ENCODE measurements around the gene FSTL3.
"Not testable (repeated sequence)": the region's sequence is repeated elsewhere in the genome, so short reads cannot be mapped to it uniquely, and the experiment has no call there.

FSTL3 gene

DNA sequence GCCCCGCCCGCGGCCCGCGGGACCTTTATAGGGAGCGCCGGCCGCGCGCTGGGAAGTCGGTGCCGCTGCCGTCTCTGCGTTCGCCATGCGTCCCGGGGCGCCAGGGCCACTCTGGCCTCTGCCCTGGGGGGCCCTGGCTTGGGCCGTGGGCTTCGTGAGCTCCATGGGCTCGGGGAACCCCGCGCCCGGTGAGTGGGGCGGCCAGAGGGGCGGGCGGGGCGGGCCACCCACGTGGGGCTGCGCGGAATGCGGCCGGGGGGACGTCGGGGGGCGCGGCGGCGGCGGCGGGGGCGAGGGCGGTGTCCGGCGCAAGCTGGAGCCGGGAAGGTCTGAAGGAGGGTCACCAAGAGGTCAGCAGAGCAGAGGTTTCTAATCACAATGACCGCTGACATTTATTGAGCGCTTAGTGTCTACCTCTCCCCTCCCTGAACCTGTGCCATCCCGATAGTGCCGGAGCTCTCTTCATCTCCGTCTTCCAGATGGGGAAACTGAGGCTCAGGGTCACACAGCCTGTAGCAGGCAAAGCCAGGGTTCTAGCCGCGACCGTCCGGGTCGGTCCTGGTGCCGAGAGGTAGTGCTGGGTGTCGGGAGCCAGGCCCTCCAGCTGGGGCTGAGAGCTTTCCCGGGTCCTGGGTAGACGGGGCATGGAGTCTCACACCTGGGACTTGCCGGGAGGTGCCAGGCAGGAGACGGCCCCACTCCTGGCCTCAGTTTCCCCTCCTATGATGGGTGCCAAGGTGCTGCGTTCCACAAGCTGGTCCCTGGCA is at the start of gene FSTL3:
TSS of gene FSTL3 (plus strand) at position 54 of the 767 bp plus-strand sequence. CDS start at position 86, 32 bp downstream.
- DNase-seq (ENCODE audit: low read depth, low spot score): no peak

GRCh38 chr19:626566-626965 is 49.6 kb upstream of the FSTL3 start:
- DNase-seq (ENCODE audit: low read depth, low spot score): not testable (repeated sequence)

DNA sequence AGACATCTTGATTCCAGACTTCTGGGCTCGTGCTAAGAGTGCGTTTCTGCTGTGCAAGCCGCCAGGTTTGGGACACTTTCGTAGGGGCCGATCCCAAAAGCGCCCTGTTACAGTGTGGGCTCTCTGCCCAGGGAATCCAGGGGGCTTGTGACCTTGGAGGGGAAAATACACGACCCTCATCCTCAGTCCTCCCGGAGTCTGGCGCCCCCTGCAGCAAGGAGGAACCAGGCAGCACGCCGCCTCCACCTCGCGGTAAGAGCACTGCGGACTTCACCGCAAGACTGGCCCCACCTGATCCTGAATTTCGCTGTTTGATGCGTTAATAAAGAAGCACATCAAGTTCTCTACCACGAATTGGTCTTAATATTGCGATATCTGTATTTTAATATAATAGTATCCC is 48.0 kb upstream of the FSTL3 start:
- no peak for DNase-seq (ENCODE audit: low read depth, low spot score)

DNA sequence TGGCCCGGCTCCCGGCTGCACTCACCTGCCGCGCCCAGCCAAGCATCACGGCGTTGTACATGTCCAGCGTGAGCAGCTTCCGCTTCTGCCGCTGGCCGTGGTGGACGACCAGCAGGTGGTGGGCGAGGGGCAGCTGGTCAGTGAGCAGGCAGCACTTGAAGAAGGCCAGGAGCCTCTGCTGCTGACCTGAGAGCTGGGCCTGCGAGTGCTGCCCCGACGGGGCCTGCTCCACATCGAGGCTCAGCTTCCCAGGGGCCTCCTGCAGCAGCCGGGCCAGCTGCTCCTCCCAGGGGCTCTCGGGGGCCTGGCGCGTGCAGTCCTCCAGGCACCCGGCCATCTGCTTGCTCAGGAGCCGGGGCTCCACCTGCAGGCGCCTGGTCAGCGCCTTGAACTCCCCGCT is 46.7 kb upstream of the FSTL3 start:
- not testable (repeated sequence) for DNase-seq (ENCODE audit: low read depth, low spot score)

DNA sequence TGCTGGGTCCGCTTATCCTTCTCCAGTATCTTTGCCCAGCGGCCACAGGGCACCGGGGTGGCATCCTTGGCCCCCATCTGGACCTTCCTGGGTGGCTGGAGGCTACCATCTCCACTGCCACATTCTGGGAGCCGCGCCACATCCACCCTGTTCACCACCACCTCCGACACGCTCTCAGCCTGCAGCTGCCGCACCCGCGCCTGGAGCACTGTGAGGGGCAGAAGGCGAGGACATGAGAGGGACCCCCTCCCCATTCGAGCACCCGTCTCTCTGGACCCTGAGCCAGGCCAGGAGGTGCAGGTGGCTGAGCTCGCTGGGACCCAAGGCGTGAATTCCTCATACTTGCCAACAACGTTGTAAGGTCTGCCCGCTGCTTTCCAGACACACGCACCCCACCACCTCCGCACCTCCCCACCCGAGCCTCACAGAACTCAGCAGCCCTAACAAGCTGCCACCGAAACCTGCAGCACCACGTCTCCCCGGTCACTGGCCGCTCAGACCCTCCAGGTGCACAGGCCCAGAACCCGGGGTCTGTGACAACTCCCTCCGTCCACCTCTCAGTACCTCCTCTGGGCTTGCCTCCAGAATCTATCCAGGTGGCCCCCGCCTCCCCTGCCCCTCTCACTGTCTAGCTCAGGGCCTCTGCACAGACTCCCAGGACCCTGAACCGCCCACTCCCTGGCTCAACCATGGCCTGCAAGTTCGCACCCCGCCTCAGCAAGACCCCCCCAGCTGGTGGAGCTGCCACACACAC is 46.1 kb upstream of the FSTL3 start:
- DNase-seq (ENCODE audit: low read depth, low spot score): no peak

- DNase-seq (ENCODE audit: low read depth, low spot score): no peak
Measured at GRCh38 chr19:632579-633067, 43.6 kb upstream of the FSTL3 start.

- peak; percentile 93 for DNase-seq (ENCODE audit: low read depth, low spot score)
Measured at GRCh38 chr19:633068-633785, 43.0 kb upstream of the FSTL3 start, which contains the start of gene POLRMT. TSS of gene POLRMT (minus strand) at chr19:633537. CDS start at chr19:633512, 25 bp downstream.

DNA sequence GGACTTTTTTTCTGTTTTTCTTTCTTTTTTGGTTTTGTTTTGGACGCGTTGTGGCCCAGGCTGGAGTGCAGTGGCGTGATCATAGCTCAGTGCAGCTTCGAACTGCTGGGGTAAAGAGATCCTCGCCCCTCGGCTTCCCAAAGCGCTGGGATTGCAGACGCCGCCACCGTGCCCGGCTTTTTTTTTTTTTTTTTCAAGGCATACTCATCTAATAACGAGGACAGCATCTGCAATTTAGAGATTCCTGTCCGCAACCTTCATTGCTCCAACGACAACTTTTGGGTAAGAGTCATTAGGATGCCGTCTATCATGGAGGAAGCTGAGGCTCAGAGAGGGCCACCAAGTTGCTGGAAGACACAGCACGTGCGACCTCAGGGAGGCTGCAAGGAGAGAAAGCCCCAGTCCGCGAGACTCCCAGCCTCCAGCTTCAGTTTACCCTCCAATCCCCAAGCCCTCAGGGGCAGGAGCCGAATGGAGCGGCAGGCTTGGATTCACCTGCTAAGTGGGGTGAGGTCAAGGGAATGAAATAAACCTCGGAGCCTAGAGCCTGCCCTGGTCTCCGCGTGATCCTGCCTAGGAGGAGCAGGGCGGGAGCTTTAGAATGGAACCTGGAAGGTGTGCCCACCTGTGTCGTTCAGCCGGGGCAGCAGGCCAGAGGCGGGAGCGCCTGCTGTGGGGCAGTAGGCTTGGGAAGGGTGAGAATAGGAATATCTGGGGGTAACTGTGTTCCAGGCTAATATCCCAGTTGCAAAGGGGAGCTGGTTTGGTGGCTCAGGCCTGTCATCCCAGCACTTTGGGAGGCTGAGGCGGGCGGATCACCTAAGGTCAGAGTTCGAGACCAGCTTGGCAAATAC is 42.2 kb upstream of the FSTL3 start:
- no peak for DNase-seq (ENCODE audit: low read depth, low spot score)

DNA sequence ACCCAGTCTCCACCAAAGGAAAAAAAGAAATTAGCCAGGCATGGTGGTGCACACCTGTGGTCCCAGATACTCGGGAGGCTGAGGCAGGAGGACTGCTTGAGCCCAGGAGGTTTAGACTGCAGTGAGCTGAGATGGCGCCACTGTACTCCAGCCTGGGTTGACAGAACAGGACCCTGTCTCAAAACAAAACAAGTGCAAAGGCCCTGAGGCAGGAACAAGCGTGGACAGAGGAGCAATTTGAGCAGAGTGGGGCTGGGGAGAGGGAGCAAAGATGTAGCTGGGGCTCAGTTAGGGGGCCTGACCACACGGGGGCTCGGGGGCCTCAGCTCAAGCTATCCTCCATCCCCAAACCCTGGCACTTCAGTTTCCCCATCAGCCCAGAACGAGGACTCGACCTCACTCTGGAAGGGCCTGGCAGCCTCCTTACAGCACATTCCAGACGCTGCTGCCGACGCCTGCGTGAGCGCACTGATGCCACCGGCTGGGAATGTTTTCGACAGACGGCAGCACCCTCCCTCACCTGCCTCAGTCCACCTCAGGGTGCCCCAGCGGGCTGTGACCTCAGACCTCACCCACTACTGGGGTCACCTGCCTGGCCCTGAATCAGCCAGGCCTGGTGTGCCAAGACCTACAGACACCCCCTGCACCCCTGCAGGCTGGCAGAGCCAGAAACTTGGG is 41.1 kb upstream of the FSTL3 start:
- DNase-seq (ENCODE audit: low read depth, low spot score): no peak

DNA sequence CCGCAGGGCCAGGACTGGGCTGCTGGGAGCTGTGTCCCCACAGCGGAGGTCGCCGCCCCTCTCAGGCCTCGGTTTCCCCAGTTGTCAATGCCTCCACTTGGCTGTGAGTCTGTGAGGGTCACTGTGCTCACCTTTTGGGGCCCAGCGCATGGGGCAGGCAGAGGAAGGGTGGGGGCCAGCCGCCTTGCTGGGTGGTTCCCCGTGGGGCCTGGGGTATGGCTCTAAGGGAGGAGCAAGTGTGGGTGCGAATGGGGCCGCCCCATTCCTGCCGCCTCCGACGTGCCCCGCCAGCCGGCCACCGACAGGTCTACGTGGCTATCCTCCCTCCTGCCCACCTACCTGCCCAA is 37.3 kb upstream of the FSTL3 start:
- no peak for DNase-seq (ENCODE audit: low read depth, low spot score)

DNA sequence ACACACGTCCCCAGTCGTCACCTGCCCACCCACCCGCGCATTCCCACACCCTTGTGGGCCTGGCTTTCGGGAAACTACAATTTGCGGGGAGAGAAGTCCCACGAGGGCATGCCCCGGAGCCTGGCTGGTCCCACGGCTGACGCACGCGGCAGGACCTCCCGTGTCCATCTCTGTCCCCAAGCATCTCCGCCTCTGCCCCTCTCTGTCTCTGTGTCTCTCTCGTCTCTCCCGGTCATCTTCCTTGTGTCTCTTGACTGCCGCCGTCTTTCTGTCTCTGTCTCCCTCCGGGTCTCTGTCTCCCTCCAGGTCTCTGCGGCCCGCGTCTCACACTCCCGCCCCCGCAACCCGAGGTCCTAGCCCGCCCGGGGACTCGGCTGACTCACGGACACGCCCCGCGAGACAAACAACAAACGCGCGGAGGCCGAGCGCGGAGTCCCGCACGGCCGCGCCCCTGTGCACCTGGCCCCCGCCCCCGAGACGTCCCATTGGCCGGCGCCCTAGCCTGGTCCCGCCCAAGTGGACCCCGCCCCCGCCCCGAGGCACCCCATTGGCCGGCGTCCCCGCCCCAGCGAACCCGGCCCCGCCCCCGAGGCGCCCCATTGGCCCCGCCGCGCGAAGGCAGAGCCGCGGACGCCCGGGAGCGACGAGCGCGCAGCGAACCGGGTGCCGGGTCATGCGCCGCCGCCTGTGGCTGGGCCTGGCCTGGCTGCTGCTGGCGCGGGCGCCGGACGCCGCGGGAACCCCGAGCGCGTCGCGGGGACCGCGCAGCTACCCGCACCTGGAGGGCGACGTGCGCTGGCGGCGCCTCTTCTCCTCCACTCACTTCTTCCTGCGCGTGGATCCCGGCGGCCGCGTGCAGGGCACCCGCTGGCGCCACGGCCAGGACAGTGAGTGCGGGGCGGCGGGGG is 36.7 kb upstream of the FSTL3 start, which contains the start of gene FGF22:
TSS of gene FGF22 (plus strand) at position 627 of the 908 bp plus-strand sequence. CDS start at position 674, 47 bp downstream.
- DNase-seq (ENCODE audit: low read depth, low spot score): peak; percentile 89

GRCh38 chr19:640161-640558 is 36.0 kb upstream of the FSTL3 start:
- no peak for DNase-seq (ENCODE audit: low read depth, low spot score)

- no peak for DNase-seq (ENCODE audit: low read depth, low spot score)
Measured at GRCh38 chr19:640606-641189, 35.5 kb upstream of the FSTL3 start.

- DNase-seq (ENCODE audit: low read depth, low spot score): no peak
Measured at GRCh38 chr19:641702-642101, 34.5 kb upstream of the FSTL3 start.

- DNase-seq (ENCODE audit: low read depth, low spot score): no peak
Measured at GRCh38 chr19:642767-643727, 33.1 kb upstream of the FSTL3 start.

DNA sequence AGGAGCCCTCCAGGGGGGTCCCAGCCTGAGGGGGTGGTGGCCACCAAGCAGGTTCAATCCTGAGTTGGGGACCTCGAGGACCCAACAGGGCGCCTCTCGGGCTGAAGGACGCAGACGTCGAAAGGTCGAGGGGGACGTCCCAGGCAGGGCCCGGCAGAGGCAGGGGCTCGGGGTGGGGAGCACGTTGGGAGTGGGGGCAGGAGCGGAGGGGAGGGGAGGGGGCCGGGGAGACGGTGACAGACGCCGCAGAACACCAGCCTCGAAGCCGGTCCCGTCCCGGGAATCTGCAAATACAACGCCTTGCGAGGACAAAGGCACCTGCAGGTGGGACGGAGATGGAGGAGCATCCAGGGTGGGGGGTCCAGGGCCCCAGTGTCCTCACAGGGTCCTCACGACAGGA is 32.5 kb upstream of the FSTL3 start:
- DNase-seq (ENCODE audit: low read depth, low spot score): no peak

DNA sequence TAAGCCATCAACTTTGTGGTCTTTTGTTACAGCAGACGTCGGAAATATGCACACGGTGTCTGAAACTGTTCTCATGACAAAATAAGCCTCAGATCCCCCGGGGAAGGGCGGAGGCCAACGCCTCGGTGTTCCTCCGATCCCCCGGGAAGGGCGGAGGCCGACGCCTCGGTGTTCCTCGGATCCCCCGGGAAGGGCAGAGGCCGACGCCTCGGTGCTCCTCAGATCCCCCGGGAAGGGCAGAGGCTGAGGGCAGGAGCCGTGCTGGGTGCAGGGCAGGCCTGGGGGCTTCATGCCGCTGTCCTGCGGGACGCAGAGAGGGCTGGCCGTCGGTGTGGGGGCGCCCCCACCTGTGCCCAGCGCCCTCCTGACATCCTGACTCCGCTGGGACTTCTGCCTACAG is 31.8 kb upstream of the FSTL3 start:
- no peak for DNase-seq (ENCODE audit: low read depth, low spot score)

GRCh38 chr19:644789-645188 is 31.4 kb upstream of the FSTL3 start:
- DNase-seq (ENCODE audit: low read depth, low spot score): no peak
